A549 (cell line): ENCODE results near the gene NPBWR2. TPM values are rescaled to one million over a fixed set of nuclear protein-coding genes. Genes with fewer than 3 reads are reported as not detected.

ENCODE experiments used
- ATAC-seq, 2 experiments: fragments of 200-7000 bp in 1 of 2; fragments of >200 bp in 1 of 2; cut with Nextera tagmentation in 1 of 2; cut with Tn5 transposase in 1 of 2; 3 replicates each; pipeline versions ENCODE4 v1.8.0 to v1.9.1; 2018 to 2020; ENCODE audit warnings: mild to moderate bottlenecking in 1 of 2, moderate library complexity in 1 of 2
- CTCF ChIA-PET: fragments of 300-600 bp; sonication (Branson Sonifier 250); formaldehyde crosslinking; extraction: SDS; loops from one replicate; lab custom pipeline; 2021; ENCODE audit warnings: antibody characterized with exemption, inconsistent platforms; lab: Yijun Ruan, JAX
- POLR2A ChIA-PET: fragments of 350-600 bp; formaldehyde crosslinking; extraction: SDS; loops from one replicate; lab custom pipeline; 2021; ENCODE audit warnings: antibody characterized with exemption, inconsistent platforms; lab: Yijun Ruan, JAX
- DNase-seq, 2 experiments: peaks; one replicate each; pipeline versions ENCODE4 v3.0.0 to v3.0.0-alpha.2; 2011 to 2016; ENCODE audit warnings: low read depth in 1 of 2, low spot score in 1 of 2
- FAIRE-seq: peaks from 2 replicates; lab custom pipeline; 2011; peaks lifted over from hg19 to GRCh38; lab: Jason Lieb, UNC
- H3K27ac ChIP-seq, 2 experiments: fragments of >200 bp; sonication (Bioruptor Twin); formaldehyde crosslinking; 3 replicates each; pipeline ENCODE4 v1.5.1; 2016 to 2017
- H3K4me1 ChIP-seq: fragments of >200 bp; sonication (Bioruptor Twin); formaldehyde crosslinking; 3 replicates; pipeline ENCODE4 v1.6.1; 2016
- H3K4me2 ChIP-seq: fragments of >200 bp; sonication (Bioruptor Twin); formaldehyde crosslinking; 3 replicates; pipeline ENCODE4 v1.6.1; 2016
- H3K4me3 ChIP-seq: fragments of >200 bp; sonication (Bioruptor Twin); formaldehyde crosslinking; 3 replicates; pipeline ENCODE4 v1.5.1; 2016
- H3K9me3 ChIP-seq: fragments of >200 bp; sonication (Bioruptor Twin); formaldehyde crosslinking; 3 replicates; pipeline ENCODE4 v1.6.1; 2016
- CBX8 ChIP-seq: fragments of 200-600 bp; sonication (generic); IDR thresholded peaks from 2 replicates; pipeline ENCODE4 v1.6.1; 2016
- CEBPB ChIP-seq, 2 experiments: fragments of >200 bp in 1 of 2; sonication (Bioruptor Twin) in 1 of 2; formaldehyde crosslinking in 1 of 2; IDR thresholded peaks; 2 replicates each; pipeline ENCODE4 v1.6.1; 2012 to 2016
- FOSB ChIP-seq: fragments of 250-450 bp; sonication (Bioruptor Pico); IDR thresholded peaks from 2 replicates; pipeline ENCODE4 v1.5.0; 2020; ENCODE audit warnings: mild to moderate bottlenecking, moderate library complexity
- GATA3 ChIP-seq: IDR thresholded peaks from 2 replicates; pipeline ENCODE4 v1.6.1; 2012; ENCODE audit warnings: borderline replicate concordance
- HEYL ChIP-seq: fragments of 250-450 bp; sonication (Bioruptor Pico); IDR thresholded peaks from 2 replicates; pipeline ENCODE4 v1.8.0; 2021; ENCODE audit warnings: mild to moderate bottlenecking, moderate library complexity
- HMGXB4 ChIP-seq: fragments of 250-450 bp; sonication (Bioruptor Pico); IDR thresholded peaks from 2 replicates; pipeline ENCODE4 v1.5.0; 2021; ENCODE audit warnings: mild to moderate bottlenecking, moderate library complexity, borderline replicate concordance
- HOXB13 ChIP-seq: fragments of 250-450 bp; sonication (Bioruptor Pico); IDR thresholded peaks from 2 replicates; pipeline ENCODE4 v1.5.0; 2020; ENCODE audit warnings: low read depth, mild to moderate bottlenecking, moderate library complexity
- KDM1A ChIP-seq: fragments of 200-600 bp; sonication (generic); IDR thresholded peaks from 2 replicates; pipeline ENCODE4 v1.6.1; 2016; ENCODE audit warnings: low read depth, mild to moderate bottlenecking
- KDM5A ChIP-seq: fragments of 200-600 bp; sonication (generic); IDR thresholded peaks from 2 replicates; pipeline ENCODE4 v1.6.1; 2016; ENCODE audit warnings: antibody characterized with exemption, mild to moderate bottlenecking
- MAFK ChIP-seq: fragments of 450-650 bp; IDR thresholded peaks from 2 replicates; pipeline ENCODE4 v1.6.1; 2014; ENCODE audit not compliant: partially characterized antibody
- POLR2AphosphoS2 ChIP-seq: conservative IDR thresholded peaks from 2 replicates; pipeline ENCODE4 v1.6.1; 2012; ENCODE audit warnings: low read length, improper control_type of control experiment, inconsistent platforms
- RNF2 ChIP-seq: fragments of 200-600 bp; sonication (generic); IDR thresholded peaks from 2 replicates; pipeline ENCODE4 v1.6.1; 2016; ENCODE audit warnings: low read depth, mild to moderate bottlenecking, antibody characterized with exemption, moderate library complexity, borderline replicate concordance
- SREBF2 ChIP-seq: fragments of 450-650 bp; IDR thresholded peaks from 2 replicates; pipeline ENCODE4 v1.6.1; 2014; ENCODE audit warnings: mild to moderate bottlenecking, moderate library complexity
- TFCP2L1 ChIP-seq: fragments of 250-450 bp; sonication (Bioruptor Pico); IDR thresholded peaks from 2 replicates; pipeline ENCODE4 v1.5.0; 2021; ENCODE audit warnings: mild to moderate bottlenecking
- WGBS: methylation state at CpG from one replicate; pipeline ENCODE4 v1.1.6; 2017; ENCODE audit errors: missing lambda C conversion rate; 5-methylcytosine and 5-hydroxymethylcytosine counted together
- polyA plus RNA-seq, 4 experiments: library from polyadenylated mRNA; depleted of rRNA in 3 of 4; stranded (reverse); fragments of >200 nt; fragmentation: RNase III in 1 of 4; extraction: RNeasy Plus Mini Kit Qiagen cat#74134 plus additional on column Dnase treatment in 1 of 4; gene quantifications; 2 replicates in 3 of 4; 3 replicates in 1 of 4; pipeline ENCODE4 v1.2.3, GENCODE V29; 2011 to 2017
- TF ChIP-seq, protein P1 (sequence below): fragments of 200-600 bp; sonication (generic); IDR thresholded peaks from 2 replicates; pipeline ENCODE4 v1.6.1; 2016; ENCODE audit warnings: antibody characterized with exemption, mild to moderate bottlenecking, moderate library complexity

The NPBWR2 gene
- polyA plus RNA-seq, 2 of the 4 experiments (the other 2 are of a cell fraction) = not detected

DNA sequence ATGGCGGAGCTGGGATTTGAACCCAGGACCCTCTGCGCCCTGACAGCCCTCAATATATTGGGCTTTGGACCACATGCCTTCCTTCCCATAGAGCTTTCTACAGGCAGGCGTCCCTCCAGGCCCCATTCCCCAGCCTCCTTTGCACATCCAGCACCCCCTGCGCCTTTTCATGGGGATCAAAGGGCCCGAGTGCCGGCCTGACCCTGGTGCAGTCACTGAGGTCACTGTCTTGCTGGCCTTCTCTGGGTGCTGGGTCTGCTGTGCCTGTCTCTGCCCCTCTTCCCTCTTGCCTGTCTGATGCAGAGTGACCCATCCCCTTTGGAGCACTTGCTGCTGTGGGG lies 25.8 kb downstream of the NPBWR2 start:
- ChIA-PET CTCF (interaction anchor here (0.8 to 9.1 kb wide), 5 partner anchors 9 to 50 kb away, joined by 3 to 121 read pairs (median 26); no protein-coding TSS in a partner anchor), POLR2A (no interaction called here)

GRCh38 chr20:64080813-64081623 lies 26.3 kb downstream of the NPBWR2 start:
- ChIA-PET POLR2A (no interaction called here), CTCF (interaction anchor here (0.8 to 9.1 kb wide), 7 partner anchors 9 to 101 kb away, joined by 3 to 121 read pairs (median 5); partner anchors contain the start of gene PRPF6)
- TF ChIP-seq TFCP2L1 (no peak), CEBPB (IDR thresholded peaks at IDR 0.05) (no peak), RNF2 (no peak), POLR2AphosphoS2 (no peak), FOSB (CRISPR knock-in tag) (no peak)
- no peak for DNase-seq
- Histone ChIP-seq H3K9me3 (no peaks in the 10 kb centered on the region), H3K27ac (no peak overlapping the region; a peak in 2 of 6 replicates), H3K4me3 (no peak overlapping the region), H3K4me1 (peaks cover 27% of the 10 kb centered on the region), H3K4me2 (peak overlapping the region; percentile 100; the same call in 2 of the 3 replicates)
- 86% methylated on average over 10 of the region's 17 CpGs for WGBS
- no peak for FAIRE-seq
- ATAC-seq = no peak

More for the DNA sequence above, 25.8 kb downstream of the NPBWR2 start:
- no peak for DNase-seq
- H3K4me3 ChIP-seq = no peak overlapping the region
- TF ChIP-seq MAFK (no peak), HOXB13 (CRISPR knock-in tag) (no peak), CBX8 (no peak)
- TF ChIP-seq, all 56 proteins: peak for 0
- FAIRE-seq = no peak
- ATAC-seq = no peak
- Histone ChIP-seq H3K27ac (no peak overlapping the region), H3K9me3 (no peaks in the 10 kb centered on the region), H3K4me2 (no peak overlapping the region), H3K4me1 (peaks cover 27% of the 10 kb centered on the region)
- WGBS = 90% methylated on average over 6 of the region's 6 CpGs

DNA sequence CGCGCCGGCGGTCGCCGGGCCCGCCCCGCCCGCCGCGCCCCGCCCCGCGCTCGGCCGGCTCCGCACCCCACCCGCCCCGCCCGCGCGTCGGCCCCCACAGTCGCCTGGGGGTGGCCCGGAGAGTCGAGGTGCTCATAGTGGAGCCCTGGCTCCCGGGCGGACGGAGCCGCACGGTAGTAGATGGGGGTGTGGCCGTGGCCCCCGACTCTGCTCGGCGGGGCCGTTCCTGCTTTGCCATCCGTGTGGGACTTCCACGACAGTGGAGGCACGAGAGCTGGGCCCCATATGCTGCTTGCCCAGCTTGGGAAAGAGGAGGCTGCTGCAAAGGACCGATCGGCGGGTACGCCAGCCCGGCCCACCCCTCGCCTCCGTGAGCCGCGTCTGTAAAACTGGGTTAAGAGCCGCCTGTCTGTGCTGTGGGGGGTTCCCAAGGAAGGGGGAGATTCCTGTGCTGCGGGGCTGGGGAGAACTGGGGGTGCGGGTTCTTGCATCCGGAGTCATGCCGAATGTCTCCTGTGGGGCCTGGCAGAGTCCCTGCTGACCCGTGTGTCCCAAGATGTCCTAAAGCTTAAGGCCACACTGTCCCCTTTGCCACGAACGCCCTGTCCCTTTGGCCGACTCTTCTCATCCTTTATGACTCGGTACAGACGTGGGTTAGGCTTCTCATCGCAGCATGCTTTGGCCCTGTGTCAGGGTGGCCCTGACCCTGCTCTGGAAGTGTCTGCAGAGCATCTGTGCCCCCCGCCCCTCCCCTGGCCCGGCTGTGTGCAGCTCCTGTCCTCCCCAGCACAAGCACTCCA lies 27.2 kb downstream of the NPBWR2 start, which contains the start of gene OPRL1:
Gene OPRL1 (plus strand): TSS at position 70 of the 800 bp plus-strand sequence. CDS start 12,639 bp downstream, outside the sequence.
- WGBS = 71% methylated on average over 20 of the region's 62 CpGs
- H3K4me1 ChIP-seq = peaks cover 27% of the 10 kb centered on the region
- TF ChIP-seq KDM1A (no peak), GATA3 (no peak), SREBF2 (no peak), HMGXB4 (CRISPR knock-in tag) (no peak), HEYL (CRISPR knock-in tag) (no peak), KDM5A (no peak)
- TF ChIP-seq, protein P1, sequence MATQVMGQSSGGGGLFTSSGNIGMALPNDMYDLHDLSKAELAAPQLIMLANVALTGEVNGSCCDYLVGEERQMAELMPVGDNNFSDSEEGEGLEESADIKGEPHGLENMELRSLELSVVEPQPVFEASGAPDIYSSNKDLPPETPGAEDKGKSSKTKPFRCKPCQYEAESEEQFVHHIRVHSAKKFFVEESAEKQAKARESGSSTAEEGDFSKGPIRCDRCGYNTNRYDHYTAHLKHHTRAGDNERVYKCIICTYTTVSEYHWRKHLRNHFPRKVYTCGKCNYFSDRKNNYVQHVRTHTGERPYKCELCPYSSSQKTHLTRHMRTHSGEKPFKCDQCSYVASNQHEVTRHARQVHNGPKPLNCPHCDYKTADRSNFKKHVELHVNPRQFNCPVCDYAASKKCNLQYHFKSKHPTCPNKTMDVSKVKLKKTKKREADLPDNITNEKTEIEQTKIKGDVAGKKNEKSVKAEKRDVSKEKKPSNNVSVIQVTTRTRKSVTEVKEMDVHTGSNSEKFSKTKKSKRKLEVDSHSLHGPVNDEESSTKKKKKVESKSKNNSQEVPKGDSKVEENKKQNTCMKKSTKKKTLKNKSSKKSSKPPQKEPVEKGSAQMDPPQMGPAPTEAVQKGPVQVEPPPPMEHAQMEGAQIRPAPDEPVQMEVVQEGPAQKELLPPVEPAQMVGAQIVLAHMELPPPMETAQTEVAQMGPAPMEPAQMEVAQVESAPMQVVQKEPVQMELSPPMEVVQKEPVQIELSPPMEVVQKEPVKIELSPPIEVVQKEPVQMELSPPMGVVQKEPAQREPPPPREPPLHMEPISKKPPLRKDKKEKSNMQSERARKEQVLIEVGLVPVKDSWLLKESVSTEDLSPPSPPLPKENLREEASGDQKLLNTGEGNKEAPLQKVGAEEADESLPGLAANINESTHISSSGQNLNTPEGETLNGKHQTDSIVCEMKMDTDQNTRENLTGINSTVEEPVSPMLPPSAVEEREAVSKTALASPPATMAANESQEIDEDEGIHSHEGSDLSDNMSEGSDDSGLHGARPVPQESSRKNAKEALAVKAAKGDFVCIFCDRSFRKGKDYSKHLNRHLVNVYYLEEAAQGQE = no peak
- CTCF ChIA-PET = interaction anchor here (0.6 to 9.1 kb wide), 8 partner anchors 11 to 100 kb away, joined by 3 to 121 read pairs (median 4); partner anchors contain the start of gene PRPF6
- H3K9me3 ChIP-seq = no peaks in the 10 kb centered on the region
- FAIRE-seq (no peak), DNase-seq (no peak), ATAC-seq (peak in 1 of 2 experiments; percentile 1; a peak in 3 of 6 replicates)
- peak within 1 kb of the TSS; percentile 93 to 96 for H3K27ac ChIP-seq
- H3K4me2 ChIP-seq = peak within 1 kb of the TSS; percentile 100
- peak within 1 kb of the TSS; percentile 89 for H3K4me3 ChIP-seq
- POLR2A ChIA-PET = interaction anchor here (0.7 to 1.5 kb wide), 2 partner anchors 17 to 100 kb away, joined by 7 to 12 read pairs; partner anchors contain the start of gene TCEA2
